Activated CD8-positive, alpha-beta memory T cell treated with anti-CD3 and anti-CD28 coated beads, Interleukin-2, amount 50 U/mL, for 1 hour (primary cell): Measurements from ENCODE around the gene ACSM2A.
"Not testable (repeated sequence)": the region's sequence is repeated elsewhere in the genome, so short reads cannot be mapped to it uniquely, and the experiment has no call there.

ENCODE experiments used
- DNase-seq: peaks from one replicate; pipeline ENCODE4 v3.0.0-alpha.2; 2020; ENCODE audit errors: extremely low read depth

Gene ACSM2A, protein sequence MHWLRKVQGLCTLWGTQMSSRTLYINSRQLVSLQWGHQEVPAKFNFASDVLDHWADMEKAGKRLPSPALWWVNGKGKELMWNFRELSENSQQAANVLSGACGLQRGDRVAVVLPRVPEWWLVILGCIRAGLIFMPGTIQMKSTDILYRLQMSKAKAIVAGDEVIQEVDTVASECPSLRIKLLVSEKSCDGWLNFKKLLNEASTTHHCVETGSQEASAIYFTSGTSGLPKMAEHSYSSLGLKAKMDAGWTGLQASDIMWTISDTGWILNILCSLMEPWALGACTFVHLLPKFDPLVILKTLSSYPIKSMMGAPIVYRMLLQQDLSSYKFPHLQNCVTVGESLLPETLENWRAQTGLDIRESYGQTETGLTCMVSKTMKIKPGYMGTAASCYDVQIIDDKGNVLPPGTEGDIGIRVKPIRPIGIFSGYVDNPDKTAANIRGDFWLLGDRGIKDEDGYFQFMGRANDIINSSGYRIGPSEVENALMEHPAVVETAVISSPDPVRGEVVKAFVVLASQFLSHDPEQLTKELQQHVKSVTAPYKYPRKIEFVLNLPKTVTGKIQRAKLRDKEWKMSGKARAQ

DNA sequence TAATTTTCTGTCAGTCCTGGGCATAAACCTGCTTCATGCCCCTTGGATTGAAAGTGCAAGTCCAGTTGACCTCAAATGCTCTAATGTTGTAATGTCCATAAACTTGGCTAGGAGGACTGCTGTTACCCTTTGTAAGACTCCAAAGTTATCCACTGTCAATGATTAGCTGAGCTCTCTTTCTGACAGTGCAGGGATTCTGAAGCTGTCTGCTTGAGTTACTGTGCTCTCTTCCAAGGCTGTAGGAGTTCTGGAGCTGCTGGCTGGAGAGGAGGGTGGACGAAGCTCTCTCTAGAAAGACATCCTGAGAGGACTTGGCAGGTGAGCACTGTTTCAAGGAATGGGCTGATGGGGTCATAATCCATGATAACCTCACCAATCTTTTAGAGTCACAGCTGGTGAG lies at the start of gene ACSM2A:
Gene ACSM2A, plus strand, starts transcription at position 158 of the 400 bp plus-strand sequence. CDS start 8,594 bp downstream, outside the sequence.
- DNase-seq = not testable (repeated sequence)

DNA sequence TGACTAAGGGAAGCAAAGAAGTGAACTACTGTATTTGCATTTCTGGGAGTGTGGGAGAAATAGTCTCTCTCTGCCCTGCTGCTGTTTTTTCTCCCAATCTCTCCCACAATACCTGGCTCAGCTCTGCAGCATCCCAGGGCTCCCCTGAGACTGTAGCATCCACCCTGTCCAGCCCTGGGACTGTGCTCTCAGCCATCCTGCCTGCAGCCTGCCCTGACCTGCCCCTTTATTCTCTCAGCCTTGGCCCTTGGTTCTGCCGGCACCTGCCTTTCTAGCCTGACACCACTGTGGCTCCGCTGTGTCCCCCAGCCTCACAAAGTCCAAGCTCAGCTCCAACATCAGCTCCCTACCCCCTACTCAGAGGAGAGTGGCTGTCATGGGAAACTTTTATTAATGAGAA lies 48.7 kb upstream of the ACSM2A start:
- DNase-seq = no peak

DNA sequence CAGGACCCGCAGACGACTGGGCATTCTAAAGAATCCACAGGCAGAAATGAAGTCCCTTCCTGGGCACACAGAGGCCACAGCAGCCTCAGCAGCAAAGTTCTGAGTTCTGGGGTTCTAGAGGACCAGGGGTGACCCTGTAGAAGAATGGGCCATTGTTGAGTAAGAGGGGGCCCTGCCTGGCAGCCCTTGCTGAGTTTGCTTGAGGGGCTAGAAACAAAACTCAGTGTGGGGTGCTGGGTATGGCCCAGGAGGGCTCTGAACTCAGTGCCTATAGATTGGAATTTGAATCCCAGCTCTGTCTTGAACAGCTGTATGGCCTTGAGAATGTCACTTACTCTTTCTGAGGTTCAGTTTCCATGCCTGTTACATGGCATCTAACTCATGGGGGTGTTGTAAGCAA lies 46.7 kb upstream of the ACSM2A start, which contains the start of gene PDILT:
Gene PDILT, minus strand, starts transcription at position 101 of the 400 bp plus-strand sequence. CDS start 5,437 bp downstream, outside the sequence.
- DNase-seq = no peak

DNA sequence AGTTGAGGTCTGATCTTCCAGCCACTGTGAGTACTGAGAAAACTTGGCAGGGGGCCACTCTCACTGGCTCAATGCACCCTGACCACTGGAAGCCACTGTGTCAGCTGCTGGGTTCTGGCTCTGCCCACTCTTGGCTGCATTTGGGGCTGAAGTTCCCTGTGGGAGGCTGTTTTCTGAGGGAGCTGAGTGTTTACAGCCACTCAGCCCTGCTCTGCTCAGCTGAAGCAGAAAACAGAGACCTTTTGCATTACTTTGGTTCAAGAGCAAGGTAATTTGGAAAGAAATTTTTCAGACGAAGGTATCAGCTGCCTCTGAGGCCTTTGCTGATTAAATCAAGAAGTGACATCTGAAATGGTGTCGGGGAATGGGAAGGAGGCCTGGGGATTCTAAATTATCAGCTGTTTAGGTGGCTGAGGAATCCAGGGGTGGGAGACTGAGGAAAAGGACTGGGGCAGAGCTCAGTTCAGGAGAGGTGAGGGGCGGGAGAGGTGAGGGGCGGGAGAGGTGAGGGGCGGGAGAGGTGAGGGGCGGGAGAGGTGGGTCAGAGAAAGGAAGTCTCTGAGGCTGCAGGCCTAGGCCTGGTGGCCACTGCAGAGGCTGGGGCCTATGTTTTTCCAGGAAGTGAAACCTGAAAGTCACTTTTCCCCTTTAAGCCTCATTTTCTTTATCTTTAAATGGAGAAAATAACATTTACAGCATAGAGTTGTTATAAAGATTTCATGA lies 41.8 kb upstream of the ACSM2A start, which contains the start of gene ACSM5:
Gene ACSM5, plus strand, starts transcription at position 137 of the 723 bp plus-strand sequence. CDS start 1,951 bp downstream, outside the sequence.
- no peak for DNase-seq

DNA sequence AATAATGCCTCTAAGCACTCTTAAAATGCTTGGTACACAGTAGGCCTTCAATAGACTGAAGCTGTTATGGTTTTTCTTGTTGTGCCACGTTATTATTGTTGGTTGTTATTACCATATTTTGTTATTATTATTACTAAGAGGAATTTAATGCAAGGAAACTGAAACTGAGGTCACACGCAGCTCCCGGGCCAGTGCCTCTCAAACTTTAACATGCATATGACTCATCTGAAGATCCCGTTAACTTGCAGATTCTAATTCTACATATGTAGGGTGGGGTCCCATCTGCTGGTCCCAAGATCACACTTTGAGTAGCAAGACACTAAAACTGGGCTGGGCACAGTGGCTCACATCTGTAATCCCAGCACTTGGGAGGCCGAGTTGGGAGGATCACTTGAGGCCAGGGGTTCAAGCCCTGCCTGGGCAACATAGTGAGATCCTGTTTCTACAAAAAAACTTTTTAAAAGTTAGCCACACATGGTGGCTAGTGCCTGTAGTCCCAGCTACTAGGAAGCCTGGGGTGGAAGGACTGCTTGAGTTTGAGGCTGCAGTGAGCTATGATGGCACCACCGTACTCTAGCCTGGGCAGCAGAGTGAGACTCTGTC lies 41.1 kb upstream of the ACSM2A start:
- DNase-seq = no peak

DNA sequence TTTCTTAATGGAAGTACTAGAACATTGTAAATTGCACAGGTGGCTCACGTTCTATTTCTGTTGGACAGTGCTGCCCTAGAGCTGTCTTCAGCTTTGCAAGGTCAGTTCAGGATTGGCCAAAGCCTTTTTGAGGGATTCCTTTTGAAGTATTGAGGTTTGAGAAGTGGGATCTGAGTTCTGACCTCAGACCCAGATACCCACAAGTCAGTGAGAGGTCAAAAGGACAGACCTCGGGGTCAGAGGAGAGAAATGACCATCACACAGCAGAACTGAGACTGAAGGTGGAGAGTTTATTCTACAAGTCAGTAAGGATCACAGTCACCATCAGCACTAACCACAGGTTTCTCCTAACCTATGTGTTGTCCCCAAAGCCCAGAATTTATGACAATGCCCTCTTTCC lies 40.3 kb upstream of the ACSM2A start:
- DNase-seq = no peak

DNA sequence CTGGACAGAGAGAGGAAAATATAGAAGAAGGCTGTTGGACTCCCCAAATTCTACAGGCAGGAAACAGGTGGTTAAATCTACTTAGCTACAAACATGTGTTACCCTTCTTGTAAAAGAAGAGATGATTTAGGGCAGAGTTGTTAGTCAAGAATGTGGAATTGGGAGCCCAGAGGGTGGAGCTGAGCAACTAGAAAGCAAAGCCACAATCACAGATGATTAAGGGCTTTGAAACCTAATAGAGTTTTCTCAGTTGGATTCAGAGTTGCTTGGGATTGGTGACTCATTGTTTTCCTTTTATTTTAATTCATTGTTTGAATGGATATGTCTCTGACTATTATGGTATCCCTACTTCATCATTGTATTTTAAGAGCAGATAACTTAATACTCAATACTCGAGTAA lies 35.8 kb upstream of the ACSM2A start:
- no peak for DNase-seq

DNA sequence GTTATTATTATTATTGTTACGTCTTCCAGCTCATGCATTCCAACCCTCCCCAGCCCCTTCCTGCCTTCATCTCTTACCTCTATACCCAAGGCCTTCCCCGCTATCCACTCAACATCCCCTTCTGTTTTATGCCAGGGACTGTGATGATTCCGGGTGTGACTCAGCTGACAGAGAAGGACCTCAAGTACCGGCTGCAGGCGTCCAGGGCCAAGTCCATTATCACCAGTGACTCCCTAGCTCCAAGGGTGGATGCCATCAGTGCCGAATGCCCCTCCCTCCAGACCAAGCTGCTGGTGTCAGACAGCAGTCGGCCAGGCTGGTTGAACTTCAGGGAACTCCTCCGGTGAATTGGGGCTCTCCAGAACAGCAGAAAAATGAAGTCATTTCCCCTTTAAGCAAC lies 32.2 kb upstream of the ACSM2A start:
- not testable (repeated sequence) for DNase-seq

DNA sequence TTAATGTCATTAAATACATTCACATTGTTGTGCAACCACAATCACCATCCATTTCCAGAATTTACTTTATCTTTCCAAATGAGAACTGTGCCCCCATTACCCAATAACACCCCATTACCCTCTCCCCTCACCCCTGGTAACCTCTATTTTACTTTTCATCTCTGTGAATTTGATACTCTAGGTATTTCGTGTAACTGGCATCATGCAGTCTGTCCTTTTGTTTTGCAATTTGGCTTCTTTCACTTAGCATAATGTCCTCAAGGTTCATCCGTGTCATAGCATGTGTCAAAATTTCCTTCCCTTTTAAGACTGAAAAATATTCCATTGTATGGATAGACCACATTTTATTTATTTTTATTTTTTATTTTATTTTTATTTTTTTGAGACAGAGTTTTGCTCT lies 29.6 kb upstream of the ACSM2A start:
- not testable (repeated sequence) for DNase-seq

DNA sequence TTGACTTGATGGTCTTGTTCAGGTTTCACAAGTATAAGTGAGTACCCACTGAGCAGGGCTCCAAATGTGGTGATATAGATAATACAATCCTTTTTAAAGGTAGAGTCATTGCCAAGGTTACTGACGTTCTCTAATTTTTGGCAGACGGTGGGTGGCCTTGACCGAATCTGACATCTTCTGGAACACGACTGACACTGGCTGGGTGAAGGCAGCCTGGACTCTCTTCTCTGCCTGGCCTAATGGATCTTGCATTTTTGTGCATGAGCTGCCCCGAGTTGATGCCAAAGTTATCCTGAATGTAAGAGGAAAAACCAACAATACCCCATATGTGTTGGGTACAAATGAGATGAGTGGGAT lies 27.6 kb upstream of the ACSM2A start:
- DNase-seq = not testable (repeated sequence)

DNA sequence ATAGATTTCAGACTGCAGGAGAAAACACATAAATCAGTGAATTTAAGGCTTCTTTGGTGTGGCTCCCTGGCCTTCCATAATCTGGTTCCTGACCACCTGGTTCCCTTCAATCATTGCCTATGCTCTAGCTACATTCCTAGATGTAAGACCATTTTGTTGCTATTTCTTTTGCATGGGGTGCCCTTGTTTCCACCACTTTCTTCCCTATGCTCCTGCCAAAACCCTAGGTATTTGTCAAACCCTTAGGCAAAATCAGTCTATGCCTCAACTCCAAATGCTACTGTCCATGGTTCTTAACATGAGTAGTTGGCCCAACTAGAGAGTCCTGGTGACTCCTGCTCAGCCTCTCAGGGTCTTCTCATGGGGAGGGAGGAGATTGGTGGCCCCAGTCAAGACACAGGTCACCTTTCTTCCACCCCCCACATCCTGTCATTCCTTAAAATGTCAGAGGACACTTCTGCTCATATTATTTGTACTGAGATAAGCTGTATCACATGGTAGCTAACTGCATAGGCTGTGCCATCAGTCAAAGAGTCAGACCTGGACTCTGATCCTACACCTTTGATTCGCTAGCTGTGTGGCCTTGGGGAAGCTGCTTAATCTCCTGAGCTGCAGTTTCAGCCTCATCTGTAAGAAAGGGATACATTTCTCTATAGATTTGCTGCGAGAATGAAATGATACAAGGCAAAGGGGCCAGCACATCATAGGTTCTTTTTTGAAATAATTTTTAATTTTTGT lies 27.0 kb upstream of the ACSM2A start:
- no peak for DNase-seq

DNA sequence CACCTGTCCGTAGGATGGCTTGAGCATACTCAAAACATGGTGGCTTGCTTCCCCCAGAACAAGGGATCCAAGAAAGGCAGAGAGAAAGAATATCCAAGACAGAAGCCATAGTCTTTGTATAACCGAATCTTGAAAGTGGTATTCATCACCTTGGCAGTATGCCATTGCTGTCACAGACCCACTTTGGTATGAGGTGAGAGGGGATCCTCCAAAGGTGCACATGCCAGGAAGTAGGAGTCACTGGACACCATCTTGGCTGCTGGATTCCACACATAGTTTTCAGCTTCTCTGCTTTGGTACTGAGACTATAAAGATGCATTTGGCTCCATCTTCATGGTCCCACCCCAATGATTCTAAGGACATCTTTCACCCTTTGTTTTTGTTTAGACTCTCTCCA lies 23.9 kb upstream of the ACSM2A start:
- DNase-seq = not testable (repeated sequence)

DNA sequence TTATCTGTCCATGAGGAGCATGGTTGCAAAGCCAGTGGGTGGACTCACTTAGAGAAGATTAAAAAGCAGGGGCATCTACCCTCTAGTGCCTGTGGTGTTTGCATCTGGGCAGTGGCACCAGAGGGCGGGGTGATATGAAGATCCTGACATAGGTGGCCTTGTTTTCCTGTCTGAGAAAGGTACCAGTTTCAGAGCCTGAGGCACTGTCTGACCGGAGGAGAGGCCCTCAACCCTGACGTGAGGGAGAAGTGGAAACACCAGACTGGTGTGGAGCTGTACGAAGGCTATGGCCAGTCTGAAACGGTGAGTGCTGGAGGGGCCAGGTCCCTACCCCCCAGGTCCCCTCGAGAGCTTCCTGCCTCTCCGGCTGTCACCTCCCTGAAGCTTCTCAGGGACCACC lies 21.8 kb upstream of the ACSM2A start:
- not testable (repeated sequence) for DNase-seq

DNA sequence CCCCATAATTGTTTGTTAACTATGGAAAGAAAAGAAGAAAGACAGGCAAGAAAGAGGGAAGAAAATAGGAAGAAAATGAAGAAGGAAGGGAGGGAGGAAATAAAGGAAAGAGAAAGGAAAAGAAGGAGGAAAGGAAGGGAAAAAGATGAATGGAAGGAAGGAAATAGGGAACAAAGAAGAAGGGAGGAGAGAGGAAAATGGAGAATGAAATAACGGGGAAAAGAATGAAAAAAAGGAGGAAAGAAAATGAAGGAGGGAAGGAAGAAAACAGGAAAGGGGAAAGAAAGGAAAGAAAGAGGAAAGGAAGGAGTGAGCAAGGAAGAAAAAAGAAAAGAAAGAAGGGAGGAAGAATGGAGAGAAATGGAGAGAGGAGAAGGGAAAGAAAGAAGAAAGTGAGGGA lies 20.8 kb upstream of the ACSM2A start:
- not testable (repeated sequence) for DNase-seq

DNA sequence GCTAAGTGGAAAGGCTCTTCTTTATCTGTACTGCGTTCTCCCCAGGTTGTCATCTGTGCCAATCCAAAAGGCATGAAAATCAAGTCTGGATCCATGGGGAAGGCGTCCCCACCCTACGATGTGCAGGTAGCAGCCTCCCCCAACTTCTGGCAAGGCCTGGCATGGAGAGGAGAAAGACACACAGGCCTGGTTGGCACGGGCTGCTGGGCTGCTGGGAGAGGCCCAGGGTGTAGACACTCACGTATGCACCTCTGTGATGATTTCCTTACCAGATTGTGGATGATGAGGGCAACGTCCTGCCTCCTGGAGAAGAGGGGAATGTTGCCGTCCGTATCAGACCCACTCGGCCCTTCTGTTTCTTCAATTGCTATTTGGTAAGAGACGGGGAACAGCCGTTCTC lies 20.4 kb upstream of the ACSM2A start:
- DNase-seq = no peak

DNA sequence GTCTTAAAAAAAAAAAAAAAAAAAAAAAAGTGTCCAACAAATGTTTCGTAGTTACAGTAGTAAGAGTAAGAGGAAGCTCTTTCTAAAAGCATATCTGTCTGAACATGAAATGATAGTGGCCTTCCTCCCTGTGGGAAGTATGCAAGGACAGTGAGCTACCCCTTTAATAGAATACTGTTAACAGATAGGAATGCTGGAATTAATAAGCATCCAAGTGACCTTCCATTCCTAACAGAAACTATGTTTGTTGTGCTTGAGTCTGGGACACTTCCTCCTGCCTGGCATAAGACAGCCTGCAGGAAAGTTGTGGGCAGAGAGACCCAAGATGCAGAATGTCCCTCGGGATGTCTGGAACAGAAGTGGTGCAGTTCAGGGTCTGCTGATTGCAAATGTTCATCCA lies 12.4 kb upstream of the ACSM2A start:
- DNase-seq = not testable (repeated sequence)

DNA sequence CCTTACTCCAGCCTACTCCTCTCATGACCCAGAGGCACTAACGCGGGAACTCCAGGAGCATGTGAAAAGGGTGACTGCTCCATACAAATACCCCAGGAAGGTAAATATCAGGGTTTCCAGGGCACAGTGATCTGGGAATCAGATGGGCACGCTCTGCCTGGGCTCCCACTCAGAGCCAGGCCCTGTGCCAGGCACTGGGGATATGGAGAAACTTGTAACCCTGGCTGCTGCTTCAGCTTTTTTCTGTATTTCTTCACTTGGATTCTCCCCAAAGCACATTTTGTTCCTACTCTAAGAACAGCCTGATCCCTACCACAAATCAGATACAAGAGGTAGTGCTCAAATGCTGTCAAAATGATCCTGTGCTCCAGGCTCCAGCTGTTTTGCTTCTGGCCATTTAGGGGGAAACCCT lies 11.5 kb upstream of the ACSM2A start:
- DNase-seq = not testable (repeated sequence)

DNA sequence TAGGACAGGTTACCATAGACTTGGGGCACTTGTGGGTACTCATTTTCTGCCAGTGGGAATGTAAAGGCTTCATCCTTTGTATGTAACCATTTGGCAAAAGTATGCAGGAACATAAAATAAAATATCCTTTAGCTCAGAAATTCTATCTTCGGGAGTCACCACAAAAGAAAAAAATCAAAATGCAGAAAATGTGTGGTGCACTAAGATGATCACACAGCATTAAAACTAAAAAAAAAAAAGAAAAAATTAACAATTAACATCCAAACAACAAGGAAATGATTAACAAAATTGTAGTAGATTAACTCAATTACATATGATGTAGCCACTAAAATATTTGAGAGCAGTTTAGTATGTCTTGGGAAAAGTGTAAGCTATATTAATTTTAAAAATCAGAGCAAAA lies 10.6 kb upstream of the ACSM2A start:
- not testable (repeated sequence) for DNase-seq

DNA sequence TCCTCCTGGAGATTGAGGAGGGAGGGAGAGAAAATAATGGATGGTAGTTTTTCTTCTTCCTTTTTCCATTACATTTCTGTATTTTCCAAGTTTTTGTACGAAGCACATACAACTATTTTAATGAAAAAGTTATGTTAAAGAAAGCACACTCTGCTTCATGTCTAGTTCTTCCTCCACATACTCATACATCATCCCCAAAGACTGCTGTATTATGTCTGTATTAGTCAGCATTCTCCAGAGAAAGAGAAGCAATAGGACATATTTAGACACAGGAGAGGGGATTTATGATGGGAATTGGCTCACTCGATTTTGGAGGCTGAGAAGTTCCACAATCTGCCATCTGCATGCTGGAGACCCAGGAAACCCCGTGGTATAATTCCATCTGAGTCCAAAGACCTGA lies 10.1 kb upstream of the ACSM2A start:
- no peak for DNase-seq

DNA sequence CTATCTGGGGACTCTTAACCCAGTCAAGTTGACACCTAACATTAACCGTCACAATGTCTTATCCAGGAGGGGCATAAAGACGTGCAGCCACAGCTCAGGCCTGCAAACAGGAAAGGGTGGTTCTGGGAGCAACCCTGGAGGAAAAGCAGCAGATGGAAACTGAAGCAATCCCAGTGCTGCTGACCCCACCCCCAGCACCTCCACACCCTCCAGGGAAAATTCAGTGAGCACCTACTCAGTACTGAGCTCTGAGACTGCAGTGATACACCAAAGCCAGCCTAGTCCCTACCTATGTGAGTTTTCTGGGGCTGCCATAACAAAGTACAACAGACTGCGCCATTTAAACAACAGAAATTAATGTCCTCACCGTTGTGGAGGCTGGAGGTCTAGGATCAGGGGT lies 9.5 kb upstream of the ACSM2A start:
- DNase-seq = not testable (repeated sequence)

DNA sequence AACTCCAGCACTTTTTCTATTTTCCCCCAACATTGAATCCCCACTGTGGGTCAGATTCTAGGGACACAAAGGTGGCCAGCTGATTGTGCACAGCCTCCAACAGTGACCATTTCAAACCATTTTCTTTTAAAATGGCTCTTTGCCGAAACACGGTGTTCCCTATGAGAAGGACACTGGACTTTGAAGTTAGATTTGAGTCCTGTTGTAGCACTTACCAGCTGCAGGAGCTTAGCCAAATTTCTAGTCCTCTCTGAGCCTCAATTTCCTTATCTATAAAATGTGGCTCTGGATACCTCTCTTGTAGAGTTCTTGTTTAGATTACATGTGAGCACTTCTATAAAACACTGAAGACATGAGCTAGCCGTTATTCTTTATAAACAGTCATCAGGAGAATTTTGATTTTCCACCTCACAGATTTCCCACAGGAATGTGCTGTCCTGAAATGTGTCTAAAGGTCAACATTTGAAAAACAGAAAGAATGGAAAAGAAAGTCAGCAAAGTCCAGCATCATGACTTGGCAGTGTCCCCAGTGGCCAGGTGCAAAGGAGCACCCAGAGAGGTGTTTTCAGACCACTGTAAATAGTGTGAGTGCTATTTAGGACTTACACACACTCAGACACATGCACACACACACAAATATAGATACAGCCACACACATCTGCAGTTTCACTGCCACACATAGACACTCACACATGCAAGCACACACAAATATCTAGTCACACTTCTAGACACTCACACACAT lies 4.5 kb upstream of the ACSM2A start:
- not testable (repeated sequence) for DNase-seq
